Type B pancreatic cell (in vitro differentiated cells): ENCODE data around the gene ADAMTSL3. TPM values are rescaled to one million over a fixed set of nuclear protein-coding genes. Genes with fewer than 3 reads are reported as not detected.

Source experiments
- DNase-seq: peaks from one replicate; pipeline ENCODE4 v3.0.0; 2021; ENCODE audit warnings: mixed read lengths; ENCODE audit not compliant: unreplicated experiment; ENCODE audit errors: extremely low spot score
- H3K27ac Mint-ChIP-seq: 2 replicates; pipeline ENCODE4 v1.8.0; 2021; ENCODE audit warnings: mild to moderate bottlenecking, mixed read lengths
- H3K27me3 Mint-ChIP-seq: 2 replicates; pipeline ENCODE4 v1.8.0; 2021; ENCODE audit warnings: mixed read lengths
- H3K36me3 Mint-ChIP-seq: 2 replicates; pipeline ENCODE4 v1.8.0; 2021; ENCODE audit warnings: mixed read lengths
- H3K4me1 Mint-ChIP-seq: one replicate; pipeline ENCODE4 v1.8.0; 2021; ENCODE audit warnings: mixed read lengths; ENCODE audit not compliant: unreplicated experiment
- H3K4me3 Mint-ChIP-seq: 2 replicates; pipeline ENCODE4 v1.8.0; 2021; ENCODE audit warnings: mild to moderate bottlenecking, mixed read lengths
- H3K9me3 Mint-ChIP-seq: 2 replicates; pipeline ENCODE4 v1.8.0; 2021; ENCODE audit warnings: mixed read lengths
- CTCF ChIP-seq: fragments of 200-600 bp; sonication (generic); conservative IDR thresholded peaks from 2 replicates; pipeline ENCODE4 v1.5.0; 2021; ENCODE audit warnings: antibody characterized with exemption, mild to moderate bottlenecking
- long read RNA-seq: library from polyadenylated mRNA; unstranded; transcript quantifications from one replicate; pipeline ENCODE4 v2.0.0, GENCODE V29; 2020
- total RNA-seq: library from RNA; stranded (reverse); gene quantifications from 2 replicates; pipeline ENCODE4 v1.2.1, GENCODE V29; 2021; ENCODE audit warnings: low replicate concordance

Gene ADAMTSL3
- 1.9 and 2.4 TPM in 2 replicates for total RNA-seq
- long read RNA-seq, partial matches to known transcripts, result 3 of 4 reads
- long read RNA-seq, other reads (novel, unspliced or antisense), result 1 of 4 reads

- no peak within 1 kb of the TSS for H3K27ac Mint-ChIP-seq
- H3K36me3 Mint-ChIP-seq, result no peaks in the 10 kb centered on the region
- no peaks in the 10 kb centered on the region for H3K9me3 Mint-ChIP-seq
- H3K4me3 Mint-ChIP-seq, result peak within 1 kb of the TSS; percentile 74
- TF ChIP-seq CTCF, result no peak
- DNase-seq, result no peak
- peaks cover 90% of the 10 kb centered on the region for H3K27me3 Mint-ChIP-seq
- no peaks in the 10 kb centered on the region for H3K4me1 Mint-ChIP-seq
Observed at GRCh38 chr15:83653639-83654378, at the start of gene ADAMTSL3. ADAMTSL3 (plus strand) TSS chr15:83654123; CDS start chr15:83655762, 1,639 bp downstream.

GRCh38 chr15:83604549-83604948, 49.4 kb upstream of the ADAMTSL3 start:
- Mint-ChIP-seq H3K4me1 (no peaks in the 10 kb centered on the region), H3K9me3 (peaks cover 5% of the 10 kb centered on the region), H3K27me3 (no peaks in the 10 kb centered on the region), H3K27ac (no peak overlapping the region), H3K36me3 (peaks cover 11% of the 10 kb centered on the region), H3K4me3 (no peak overlapping the region)
- DNase-seq, result no peak
- no peak for TF ChIP-seq CTCF

GRCh38 chr15:83605111-83605945, 48.6 kb upstream of the ADAMTSL3 start:
- Mint-ChIP-seq H3K4me1 (no peaks in the 10 kb centered on the region), H3K27me3 (no peaks in the 10 kb centered on the region), H3K9me3 (no peaks in the 10 kb centered on the region), H3K4me3 (no peak overlapping the region), H3K27ac (no peak overlapping the region), H3K36me3 (peaks cover 6% of the 10 kb centered on the region)
- DNase-seq, result no peak
- no peak for TF ChIP-seq CTCF

- H3K9me3 Mint-ChIP-seq, result no peaks in the 10 kb centered on the region
- DNase-seq, result no peak
- no peak overlapping the region for H3K4me3 Mint-ChIP-seq
- no peak overlapping the region for H3K27ac Mint-ChIP-seq
- TF ChIP-seq CTCF, result no peak
- no peaks in the 10 kb centered on the region for H3K27me3 Mint-ChIP-seq
- no peaks in the 10 kb centered on the region for H3K36me3 Mint-ChIP-seq
- no peaks in the 10 kb centered on the region for H3K4me1 Mint-ChIP-seq
Observed at GRCh38 chr15:83610132-83610531, 43.8 kb upstream of the ADAMTSL3 start.

GRCh38 chr15:83610901-83611685, 42.8 kb upstream of the ADAMTSL3 start:
- Mint-ChIP-seq H3K27ac (no peak overlapping the region), H3K4me1 (no peaks in the 10 kb centered on the region), H3K27me3 (no peaks in the 10 kb centered on the region), H3K4me3 (no peak overlapping the region), H3K36me3 (no peaks in the 10 kb centered on the region), H3K9me3 (no peaks in the 10 kb centered on the region)
- DNase-seq, result no peak
- no peak for TF ChIP-seq CTCF
